ENCODE measurements around the gene TOR1A. TPM values are rescaled to one million over a fixed set of nuclear protein-coding genes. Genes with fewer than 3 reads are reported as not detected.

The TOR1A gene
- total RNA-seq, 1 experiment from 2014 or later = 29.8 TPM

GRCh38 chr9:129810116-129810515, 13.8 kb downstream of the TOR1A start:
- no peak for ATAC-seq
- Histone ChIP-seq H3K4me2 (ENCODE audit: low read length) (no peak overlapping the region), H3K9ac (ENCODE audit: low read length) (no peak overlapping the region), H3K4me1 (ENCODE audit: insufficient read depth, low read length) (no peaks in the 10 kb centered on the region), H3K79me2 (ENCODE audit: low read length) (no peaks in the 10 kb centered on the region), H4K20me1 (ENCODE audit: low read length) (no peaks in the 10 kb centered on the region), H3K27me3 (ENCODE audit: low read length) (no peaks in the 10 kb centered on the region), H3K27ac (ENCODE audit: low read length) (no peak overlapping the region), H3K9me2 (replicated peaks; ENCODE audit: low read length) (no peaks in the 10 kb centered on the region), H3K9me3 (ENCODE audit: low read length) (no peaks in the 10 kb centered on the region), H2AFZ (ENCODE audit: low read length) (no peak overlapping the region), H3K4me3 (ENCODE audit: low read length) (no peak overlapping the region), H3K36me3 (ENCODE audit: low read depth, low read length) (no peaks in the 10 kb centered on the region), H3F3A (ENCODE audit: low read length, unreplicated experiment) (no peaks in the 10 kb centered on the region)
- no peak for DNase-seq
- no peak for TF ChIP-seq CTCF (conservative IDR thresholded peaks at IDR 0.05; ENCODE audit: low read depth, low read length)
- no peak for TF ChIP-seq EZH2 (IDR thresholded peaks at IDR 0.05; ENCODE audit: low read length, unreplicated experiment)
- no peak for TF ChIP-seq EZH2phosphoT487 (IDR thresholded peaks at IDR 0.05; ENCODE audit: borderline replicate concordance, low read length)
- BruUV-seq (replicated peaks) = no TSS peak
- intact Hi-C loops (cut with micrococcal nuclease) = no loop called here
- ChIA-PET CTCF (no interaction called here), POLR2A (ENCODE audit: unreplicated experiment) (no interaction called here)

GRCh38 chr9:129809346-129809745, 14.6 kb downstream of the TOR1A start:
- Histone ChIP-seq H3K27ac (ENCODE audit: low read length) (no peak overlapping the region), H3K9ac (ENCODE audit: low read length) (no peak overlapping the region), H3K79me2 (ENCODE audit: low read length) (0 out of 2 replicates have a peak, but pooled peaks cover under 1% of the 10 kb centered on the region), H3K4me1 (ENCODE audit: insufficient read depth, low read length) (peaks cover under 1% of the 10 kb centered on the region; the same call in 1 of the 2 replicates), H3K36me3 (ENCODE audit: low read depth, low read length) (no peaks in the 10 kb centered on the region), H3K9me2 (replicated peaks; ENCODE audit: low read length) (no peaks in the 10 kb centered on the region), H3F3A (ENCODE audit: low read length, unreplicated experiment) (no peaks in the 10 kb centered on the region), H4K20me1 (ENCODE audit: low read length) (no peaks in the 10 kb centered on the region), H3K4me2 (ENCODE audit: low read length) (no peak overlapping the region), H3K4me3 (ENCODE audit: low read length) (no peak overlapping the region), H3K27me3 (ENCODE audit: low read length) (no peaks in the 10 kb centered on the region), H2AFZ (ENCODE audit: low read length) (no peak overlapping the region), H3K9me3 (ENCODE audit: low read length) (no peaks in the 10 kb centered on the region)
- no peak for DNase-seq
- TF ChIP-seq EZH2 (IDR thresholded peaks at IDR 0.05; ENCODE audit: low read length, unreplicated experiment) = no peak
- TF ChIP-seq EZH2phosphoT487 (IDR thresholded peaks at IDR 0.05; ENCODE audit: borderline replicate concordance, low read length) = no peak
- no peak for TF ChIP-seq CTCF (conservative IDR thresholded peaks at IDR 0.05; ENCODE audit: low read depth, low read length)
- BruUV-seq (replicated peaks) = no TSS peak
- no peak for ATAC-seq
- intact Hi-C loops (cut with micrococcal nuclease) = no loop called here
- POLR2A ChIA-PET (ENCODE audit: unreplicated experiment) = no interaction called here
- CTCF ChIA-PET = no interaction called here

- no TSS peak for BruUV-seq (replicated peaks)
- H3K9me3 ChIP-seq (ENCODE audit: low read length) = no peaks in the 10 kb centered on the region
- TF ChIP-seq EZH2 (IDR thresholded peaks at IDR 0.05; ENCODE audit: low read length, unreplicated experiment) = no peak
- no peak for TF ChIP-seq EZH2phosphoT487 (IDR thresholded peaks at IDR 0.05; ENCODE audit: borderline replicate concordance, low read length)
- no peaks in the 10 kb centered on the region for H3F3A ChIP-seq (ENCODE audit: low read length, unreplicated experiment)
- H3K36me3 ChIP-seq (ENCODE audit: low read depth, low read length) = no peaks in the 10 kb centered on the region
- peaks cover 5% of the 10 kb centered on the region; the same call in 1 of the 2 replicates for H3K4me1 ChIP-seq (ENCODE audit: insufficient read depth, low read length)
- H3K4me3 ChIP-seq (ENCODE audit: low read length) = no peak overlapping the region
- no peaks in the 10 kb centered on the region for H3K9me2 ChIP-seq (replicated peaks; ENCODE audit: low read length)
- no peaks in the 10 kb centered on the region for H3K27me3 ChIP-seq (ENCODE audit: low read length)
- peaks cover 9% of the 10 kb centered on the region for H3K79me2 ChIP-seq (ENCODE audit: low read length)
- intact Hi-C loops (cut with micrococcal nuclease) = no loop called here
- H3K9ac ChIP-seq (ENCODE audit: low read length) = no peak overlapping the region
- no peak for DNase-seq
- CTCF ChIA-PET = no interaction called here
- ATAC-seq = no peak
- no peak overlapping the region for H3K4me2 ChIP-seq (ENCODE audit: low read length)
- POLR2A ChIA-PET (ENCODE audit: unreplicated experiment) = no interaction called here
- H3K27ac ChIP-seq (ENCODE audit: low read length) = no peak overlapping the region
- H2AFZ ChIP-seq (ENCODE audit: low read length) = no peak overlapping the region
- no peaks in the 10 kb centered on the region for H4K20me1 ChIP-seq (ENCODE audit: low read length)
These were observed 17.9 kb downstream of the TOR1A start for GRCh38 chr9:129806061-129806460.

Data from PC-3 (cell line).